Embryonic facial prominence (tissue), 1 donor: ENCODE data around the gene IQCH.

ENCODE experiments used
- DNase-seq: peaks from one replicate; pipeline ENCODE4 v3.0.0-alpha.2; 2016; ENCODE audit errors: extremely low spot score

IQCH gene

GRCh38 chr15:67501177-67501835 is 246.7 kb downstream of the IQCH start:
- no peak for DNase-seq

DNA sequence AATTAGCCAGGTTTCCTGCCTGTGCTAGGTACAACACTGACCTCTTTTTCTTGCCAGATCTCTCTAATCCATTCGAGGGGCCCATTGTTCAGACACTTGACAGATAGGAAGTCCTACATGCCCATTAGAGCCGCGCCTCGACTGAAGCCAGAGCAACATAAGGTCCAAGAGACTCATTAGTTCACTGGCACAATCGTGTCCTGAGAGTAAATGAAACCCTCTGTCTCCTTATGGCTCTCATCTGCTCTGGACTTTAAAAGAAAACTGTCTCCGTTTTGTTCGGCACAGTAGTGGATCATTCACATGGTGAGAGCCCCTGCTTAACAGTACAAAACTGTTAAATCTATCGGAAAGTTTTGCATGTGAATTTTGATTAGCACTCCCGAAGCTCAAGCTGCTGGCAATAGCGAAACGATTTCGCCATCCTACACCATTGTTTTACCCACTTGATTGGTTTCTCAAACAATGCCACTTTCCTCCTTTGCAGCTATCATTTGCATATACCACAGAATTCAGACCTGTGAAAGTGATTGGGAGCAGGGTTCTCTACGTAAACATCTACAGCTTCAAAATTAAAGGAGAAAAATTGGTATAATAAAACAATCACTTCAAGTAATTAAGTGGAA is 247.4 kb downstream of the IQCH start:
- DNase-seq = no peak

DNA sequence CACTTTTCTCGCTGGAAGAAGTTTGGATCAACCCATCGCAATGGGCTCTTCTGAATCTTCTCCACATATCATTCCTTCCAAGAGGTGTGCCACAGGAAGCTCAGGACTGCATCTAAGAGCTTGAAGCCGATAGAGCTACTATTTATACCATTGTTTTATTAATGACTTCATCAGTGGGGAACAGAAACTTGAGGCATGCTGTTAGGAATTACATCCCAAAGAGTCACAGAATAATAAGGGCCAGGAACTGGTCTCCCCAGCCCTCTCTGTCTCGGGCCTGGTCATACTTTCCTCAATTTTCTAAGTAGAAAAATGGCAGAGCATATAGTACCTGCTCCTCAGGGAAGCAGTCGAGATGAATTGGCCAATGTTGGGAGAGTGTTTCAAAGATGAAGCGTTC is 249.5 kb downstream of the IQCH start:
- DNase-seq = no peak

- DNase-seq = no peak
Observed at GRCh38 chr15:67504796-67505195, 250.2 kb downstream of the IQCH start.

GRCh38 chr15:67505675-67506572 is 251.3 kb downstream of the IQCH start:
- no peak for DNase-seq

DNA sequence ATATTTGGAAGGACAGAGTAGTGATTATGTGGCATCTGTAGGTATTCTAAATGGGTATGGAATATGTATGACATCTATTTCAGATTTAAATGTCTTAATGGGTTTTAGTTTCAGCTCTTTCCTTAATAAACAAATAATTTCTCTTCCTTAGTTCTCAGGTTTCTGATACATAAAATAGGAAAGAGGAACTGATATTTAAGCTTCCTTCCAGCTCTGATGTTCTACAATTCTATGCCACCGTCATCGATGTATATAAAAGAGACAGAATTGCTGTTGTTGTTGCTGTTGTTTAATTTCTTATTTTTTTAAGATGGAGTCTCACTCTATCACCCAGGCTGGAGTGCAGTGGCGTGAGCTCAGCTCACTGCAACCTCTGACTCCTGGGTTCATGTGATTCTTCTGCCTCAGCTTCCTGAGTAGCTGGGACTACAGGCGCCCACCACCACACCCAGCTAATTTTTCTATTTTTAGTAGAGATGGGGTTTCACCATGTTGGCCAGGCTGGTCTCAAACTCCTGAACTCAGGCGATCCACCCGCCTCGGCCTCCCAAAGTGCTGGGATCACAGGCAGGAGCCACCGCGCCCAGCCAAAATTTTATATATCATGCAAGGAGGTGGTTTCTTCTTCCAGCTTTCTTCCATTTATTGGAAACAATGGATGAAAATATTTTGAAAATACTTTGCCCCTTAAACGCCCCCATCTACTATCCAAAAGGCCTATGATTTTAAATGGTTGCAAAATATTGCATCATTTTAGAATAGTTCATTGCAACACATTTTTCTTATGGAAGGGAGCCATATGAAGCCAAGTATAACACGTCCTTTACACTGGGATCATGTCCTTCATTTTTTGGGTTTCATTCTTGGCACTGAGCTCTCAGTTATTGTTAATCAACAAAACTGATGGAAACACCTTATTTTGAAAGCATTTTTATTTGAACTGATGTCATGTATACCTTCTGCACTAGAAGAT is 252.5 kb downstream of the IQCH start:
- no peak for DNase-seq

DNA sequence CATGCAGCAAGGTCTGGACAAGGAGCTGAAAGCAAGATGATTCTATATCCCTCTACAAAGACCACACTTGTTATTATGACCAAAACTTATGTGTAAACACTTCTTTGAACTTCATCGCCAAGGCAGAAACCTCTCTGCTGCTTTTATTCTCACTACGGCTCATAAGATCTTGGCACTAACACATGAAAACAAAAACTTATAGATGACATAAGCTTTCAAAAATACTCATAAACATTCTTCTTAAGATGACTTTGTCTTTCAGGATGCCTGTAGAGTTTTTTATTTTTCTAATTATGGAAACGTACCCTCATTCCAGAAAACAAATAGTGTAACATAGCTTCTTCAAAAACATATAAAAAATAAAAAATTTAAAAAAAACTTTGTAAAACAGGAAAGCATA is 253.8 kb downstream of the IQCH start:
- no peak for DNase-seq

- no peak for DNase-seq
Observed at GRCh38 chr15:67509918-67510317, 255.3 kb downstream of the IQCH start.

- DNase-seq = no peak
Observed at GRCh38 chr15:67510597-67511190, 256.1 kb downstream of the IQCH start.

DNA sequence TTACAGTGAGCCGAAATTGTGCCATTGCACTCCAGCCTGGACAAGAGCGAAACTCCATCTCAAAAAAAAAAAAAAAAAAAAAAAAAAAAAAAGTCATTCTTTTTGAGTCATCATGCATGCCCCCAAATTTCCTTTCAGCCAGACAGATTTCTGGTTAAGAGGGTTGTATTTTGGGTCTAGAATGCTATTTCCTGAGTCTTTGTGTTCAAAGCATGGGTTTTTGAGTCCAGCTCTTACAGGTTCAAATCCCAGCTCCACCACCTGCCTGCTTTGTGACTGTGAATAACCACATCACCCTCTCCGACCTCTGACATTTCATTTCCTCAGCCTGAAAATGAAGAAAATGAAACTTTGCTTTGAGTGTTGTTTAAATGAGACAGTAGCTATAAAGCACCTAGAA is 257.0 kb downstream of the IQCH start:
- no peak for DNase-seq

DNA sequence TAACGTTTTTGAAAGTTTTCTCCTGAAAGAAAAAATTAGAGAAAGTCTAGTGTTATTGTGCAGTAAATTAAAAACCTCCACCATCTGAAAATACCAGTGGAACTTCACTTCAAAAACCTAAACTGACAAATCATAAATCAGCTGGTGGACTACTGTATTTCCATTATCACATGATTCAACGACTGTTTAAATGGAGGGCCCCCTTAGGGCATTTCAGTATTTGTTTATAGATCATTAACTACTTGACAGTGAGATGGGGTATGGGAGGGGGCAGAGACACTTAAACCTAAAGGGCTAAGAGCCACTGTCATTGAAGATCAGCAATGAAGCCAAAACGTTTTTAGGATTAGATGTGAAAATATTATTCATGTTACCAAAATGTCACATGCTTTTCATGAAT is 257.6 kb downstream of the IQCH start:
- no peak for DNase-seq

GRCh38 chr15:67512933-67513714 is 258.5 kb downstream of the IQCH start:
- no peak for DNase-seq

- DNase-seq = no peak
Observed at GRCh38 chr15:67515090-67515489, 260.5 kb downstream of the IQCH start.

- no peak for DNase-seq
Observed at GRCh38 chr15:67515557-67515956, 261.0 kb downstream of the IQCH start.

DNA sequence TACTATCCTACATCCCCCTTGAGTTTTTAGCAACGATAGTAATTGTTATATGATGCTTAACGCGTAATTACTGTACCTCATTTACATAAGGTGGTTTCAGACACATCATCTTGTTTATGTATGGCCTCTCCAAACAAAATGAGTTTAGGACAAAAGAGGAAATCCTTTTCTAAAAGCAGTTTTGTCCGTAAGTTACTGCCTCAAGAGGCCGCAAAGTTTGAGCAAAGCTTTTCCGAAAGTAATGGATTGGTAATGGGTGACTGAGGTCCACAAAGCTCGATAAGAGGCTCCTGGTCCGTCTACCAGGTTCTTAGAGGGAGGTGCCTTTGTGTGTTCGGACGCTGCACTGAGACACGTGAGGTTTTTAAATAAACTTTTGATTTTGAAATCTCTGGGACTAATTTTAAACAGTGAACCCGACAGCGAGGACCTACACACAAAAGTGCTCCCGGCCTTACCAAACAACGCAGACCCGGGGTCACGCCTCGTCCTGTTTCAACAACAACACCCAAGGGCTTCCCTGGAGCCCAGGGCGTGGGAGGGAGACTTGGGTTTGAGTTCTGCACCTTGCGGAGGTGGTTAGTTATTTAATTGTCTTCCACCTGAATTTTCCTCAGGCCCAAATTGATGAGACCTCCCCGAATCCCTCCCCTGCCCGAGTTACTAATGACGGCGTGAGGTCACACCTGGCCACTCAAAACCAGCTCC is 265.9 kb downstream of the IQCH start:
- DNase-seq = no peak

DNA sequence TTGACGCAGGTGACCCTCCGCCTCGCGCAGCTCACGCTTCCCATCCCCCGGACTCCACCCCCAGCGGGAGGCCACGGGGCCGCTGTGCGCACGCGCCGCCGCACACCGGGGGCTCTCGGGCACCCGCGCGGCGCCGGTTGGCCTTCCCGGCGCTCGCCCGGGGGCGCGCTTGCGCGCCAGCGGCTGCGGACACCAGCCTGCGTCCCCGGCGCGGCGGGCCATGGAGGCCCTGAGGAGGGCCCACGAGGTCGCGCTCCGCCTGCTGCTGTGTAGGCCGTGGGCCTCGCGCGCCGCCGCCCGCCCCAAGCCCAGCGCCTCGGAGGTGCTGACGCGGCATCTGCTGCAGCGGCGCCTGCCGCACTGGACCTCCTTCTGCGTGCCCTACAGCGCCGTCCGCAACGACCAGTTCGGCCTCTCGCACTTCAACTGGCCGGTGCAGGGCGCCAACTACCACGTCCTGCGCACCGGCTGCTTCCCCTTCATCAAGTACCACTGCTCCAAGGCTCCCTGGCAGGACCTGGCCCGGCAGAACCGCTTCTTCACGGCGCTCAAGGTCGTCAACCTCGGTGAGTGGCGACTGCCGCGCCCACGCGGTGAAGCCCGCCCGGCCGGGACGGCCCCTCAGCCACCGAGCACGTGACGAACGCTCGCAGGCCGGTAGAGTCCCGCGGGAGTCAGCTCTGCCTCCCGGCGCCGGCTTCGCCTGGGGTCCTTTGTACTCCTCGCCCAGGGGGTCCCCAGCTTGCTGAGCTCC is 266.6 kb downstream of the IQCH start, which contains the start of gene C15orf61:
Gene C15orf61 (plus strand): TSS at position 103 of the 754 bp plus-strand sequence. CDS start 118 bp downstream, at position 221.
- no peak for DNase-seq

DNA sequence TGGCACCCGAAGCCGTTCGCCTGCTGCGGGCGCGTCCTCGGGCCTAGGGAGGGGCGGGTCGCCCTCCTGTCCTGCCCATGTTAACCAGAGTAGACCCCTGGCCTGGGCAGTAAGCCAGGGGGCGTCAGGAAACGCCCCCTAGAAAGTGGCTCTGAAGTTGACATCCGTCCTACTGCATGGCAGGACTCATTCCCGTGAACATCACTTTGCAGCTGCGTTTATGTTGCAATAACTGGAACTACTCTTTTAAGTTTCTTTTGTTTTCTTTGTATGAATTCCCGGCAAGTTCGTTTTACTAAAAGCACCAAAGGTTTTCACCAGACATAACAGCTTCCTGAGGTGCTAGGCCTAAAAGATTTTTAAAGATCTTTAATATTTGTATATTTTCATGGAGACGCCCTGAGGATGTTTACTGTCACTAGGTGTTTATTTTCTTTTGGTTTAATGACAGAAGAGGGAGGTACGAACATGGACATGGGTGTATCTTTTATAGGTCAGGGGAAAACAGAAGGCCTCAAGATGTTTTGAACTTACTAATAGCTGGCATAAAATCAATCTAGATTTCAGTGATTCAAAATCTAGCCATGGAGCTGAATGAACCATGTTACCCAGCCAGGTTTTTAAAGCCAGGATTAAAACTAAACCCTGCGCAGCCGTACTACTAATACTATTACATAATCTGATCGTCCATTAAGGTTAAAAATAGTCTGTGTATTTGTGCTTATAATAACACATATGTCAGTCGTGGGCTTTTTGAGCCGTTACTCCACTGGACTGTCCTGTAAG is 267.4 kb downstream of the IQCH start:
- DNase-seq = no peak

DNA sequence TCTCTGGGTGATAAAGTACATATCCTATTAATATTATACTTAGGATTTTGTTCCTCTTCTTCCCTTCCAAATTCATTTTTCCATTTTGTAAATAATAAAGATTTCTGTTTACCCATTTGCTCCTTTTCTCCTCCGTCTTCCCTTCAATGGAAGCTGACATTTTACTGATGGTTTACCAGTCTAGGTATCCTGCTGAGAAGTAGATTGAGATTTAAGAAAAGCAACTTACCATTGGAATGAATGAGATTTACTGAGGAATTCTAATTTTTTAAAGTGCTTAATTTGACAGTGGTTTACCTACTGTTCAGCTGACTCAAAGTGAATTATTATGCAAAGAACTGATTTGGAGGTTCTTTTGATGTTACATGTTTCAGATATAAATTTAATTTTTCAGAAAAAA is 268.7 kb downstream of the IQCH start:
- no peak for DNase-seq
